Ovary (tissue), 9 donors: ENCODE data around the gene ODF2L. TPM values are rescaled to one million over a fixed set of nuclear protein-coding genes. Genes with fewer than 3 reads are reported as not detected.
A peak's percentile ranks its signal among the peaks of the same experiment; 100 is the strongest.

Source experiments
- DNase-seq, 5 donors: peaks; one replicate each; pipeline ENCODE4 v3.0.0-alpha.2; 2019 to 2020
- H3K27ac ChIP-seq, 2 donors: fragments of 200-600 bp; one replicate each; pipeline versions ENCODE4 v1.5.1 to v1.8.0; 2019 to 2022
- H3K27me3 ChIP-seq: fragments of 200-600 bp; one replicate; pipeline ENCODE4 v1.8.0; 2022
- H3K36me3 ChIP-seq: fragments of 200-600 bp; sonication (generic); one replicate; pipeline ENCODE4 v1.5.1; 2019
- H3K4me1 ChIP-seq: one replicate; pipeline ENCODE4 v1.8.1; 2013; ENCODE audit warnings: mild to moderate bottlenecking, moderate library complexity; ENCODE audit not compliant: insufficient read depth
- H3K4me3 ChIP-seq: fragments of 200-600 bp; sonication (generic); one replicate; pipeline ENCODE4 v1.5.1; 2017
- H3K9me3 ChIP-seq, 2 donors: fragments of 200-600 bp in 1 of 2; sonication (generic) in 1 of 2; one replicate each; pipeline versions ENCODE4 v1.5.1 to v1.8.1; 2013 to 2019; ENCODE audit warnings: mild to moderate bottlenecking in 1 of 2, moderate library complexity in 1 of 2
- CTCF ChIP-seq, 3 donors: fragments of 450-650 bp in 2 of 3; fragments of 200-600 bp in 1 of 3; IDR thresholded peaks; one replicate each; pipeline versions ENCODE4 v1.5.1 to v1.8.0; 2016 to 2022; ENCODE audit warnings: antibody characterized with exemption in 3 of 3, mild to moderate bottlenecking in 1 of 3
- EP300 ChIP-seq: sonication (generic); formaldehyde crosslinking; IDR thresholded peaks from one replicate; pipeline ENCODE4 v1.6.1; 2017; ENCODE audit warnings: antibody characterized with exemption
- POLR2A ChIP-seq: fragments of 450-650 bp; IDR thresholded peaks from one replicate; pipeline ENCODE4 v1.6.1; 2017; ENCODE audit warnings: antibody characterized with exemption, mild to moderate bottlenecking, moderate library complexity
- WGBS, 3 donors: extraction: QIAGEN DNeasy Blood & Tissue Kit in 1 of 3; methylation state at CpG; one replicate each; pipeline versions ENCODE4 v1.1.5 to v1.1.7; 2013 to 2017; 5-methylcytosine and 5-hydroxymethylcytosine counted together
- intact Hi-C, 4 donors: fragments of 100-400 bp; cut with DNase I; formaldehyde crosslinking; loops; one replicate each; pipeline versions ENCODE4 v1.11.0 to v1.15.1; 2022 to 2023
- polyA plus RNA-seq, 2 donors: library from polyadenylated mRNA; stranded (reverse); fragments of 200-250 nt in 1 of 2; fragments of 350-450 nt in 1 of 2; fragmentation: Illumina TruSeq in 1 of 2; extraction: RNeasy Lipid Tissue Mini Kit (QIAGEN cat#74804) in 1 of 2; gene quantifications; one replicate each; pipeline ENCODE4 v1.2.3, GENCODE V29; 2013 to 2014
- total RNA-seq, 7 donors: library from RNA; depleted of rRNA in 2 of 7; stranded (reverse); fragments of >200 nt in 2 of 7; fragmentation: NEBNext Ultra II Directional in 3 of 7; extraction: Animal tissue kit (Norgen Biotek cat#: 25700) in 3 of 7; gene quantifications; one replicate each; pipeline versions ENCODE4 v1.1.0 to v1.2.4, GENCODE V29; 2016 to 2023
- donor health status: DM: no; HTN: no; CAD: no; lungs with moderate emphysema.
- donor health status: DM: no; HTN: no; CAD: no.
- donor health status: Bipolar disorder and iron deficiency.
- donor health status: DM: yes; HTN: yes; CAD: no.
- donor health status: DM: no; HTN: no; CAD: no.
- donor health status: DM: yes; HTN: yes; CAD: no.

Gene ODF2L
- total and polyA plus RNA-seq, 9 donors: 13.5 to 46.6 (median 31.3) TPM

DNA sequence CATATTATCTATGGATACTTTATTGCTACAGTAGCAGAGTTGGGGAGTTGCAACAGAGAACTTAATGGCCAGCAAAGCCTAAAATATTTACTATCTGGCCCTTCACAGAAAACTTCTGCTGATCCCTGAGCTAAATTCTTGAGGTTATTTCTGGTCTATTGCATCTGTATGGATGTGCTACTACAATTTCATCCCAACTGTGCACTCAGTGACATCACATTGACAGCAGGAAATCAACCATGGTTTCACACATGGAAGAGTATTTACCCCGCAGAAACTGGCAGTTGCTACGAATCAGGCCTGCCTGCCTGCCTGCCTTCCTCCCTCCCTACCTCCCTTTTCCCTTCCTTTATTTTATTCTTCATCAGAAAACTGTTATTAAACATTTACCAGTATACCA, 39.9 kb upstream of the ODF2L start:
- Histone ChIP-seq H3K27me3 (no peaks in the 10 kb centered on the region), H3K4me1 (no peaks in the 10 kb centered on the region), H3K36me3 (no peaks in the 10 kb centered on the region), H3K9me3 (no peaks in the 10 kb centered on the region), H3K4me3 (no peak overlapping the region), H3K27ac (no peak overlapping the region)
- 71 to 85% (median 83%) methylated on average over 2 of the region's 2 CpGs for WGBS, 3 donors
- intact Hi-C loops: no loop called here
- no peak for DNase-seq
- no peak for TF ChIP-seq CTCF (IDR thresholded peaks at IDR 0.05)
- no peak for TF ChIP-seq POLR2A
- TF ChIP-seq EP300: no peak

DNA sequence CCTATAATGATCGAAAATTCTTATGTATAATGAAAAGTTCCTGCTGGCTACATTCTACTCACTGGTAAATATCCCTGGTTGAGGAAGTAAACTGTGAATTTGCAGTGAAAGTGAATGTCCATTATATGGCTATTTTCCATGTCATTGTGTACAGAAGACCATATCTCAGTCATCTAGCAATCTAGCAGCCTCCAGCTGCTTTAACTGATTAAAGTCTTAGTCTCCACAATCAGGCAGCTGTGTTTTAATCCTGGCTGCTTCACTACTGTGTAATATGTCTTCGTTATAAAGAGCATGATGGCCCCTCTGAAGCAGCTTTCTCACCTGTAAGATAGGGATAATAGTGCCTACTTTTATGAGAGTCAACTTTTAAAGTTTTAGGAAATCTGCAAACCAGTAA, 39.2 kb upstream of the ODF2L start:
- H3K9me3 ChIP-seq: no peaks in the 10 kb centered on the region
- 40 to 86% (median 59%) methylated on average over 2 of the region's 2 CpGs for WGBS, 3 donors
- intact Hi-C loops: no loop called here

GRCh38 chr1:86434059-86434458, 37.9 kb upstream of the ODF2L start:
- Histone ChIP-seq H3K4me1 (no peaks in the 10 kb centered on the region), H3K36me3 (no peaks in the 10 kb centered on the region), H3K27ac (no peak overlapping the region), H3K9me3 (no peaks in the 10 kb centered on the region), H3K4me3 (no peak overlapping the region), H3K27me3 (no peaks in the 10 kb centered on the region)
- intact Hi-C loops: no loop called here
- TF ChIP-seq POLR2A (no peak), EP300 (no peak), CTCF (IDR thresholded peaks at IDR 0.05) (no peak)
- no peak for DNase-seq

More for the DNA sequence above, 39.2 kb upstream of the ODF2L start:
- Histone ChIP-seq H3K4me1 (no peaks in the 10 kb centered on the region), H3K36me3 (no peaks in the 10 kb centered on the region), H3K27ac (no peak overlapping the region), H3K27me3 (no peaks in the 10 kb centered on the region), H3K4me3 (no peak overlapping the region)
- TF ChIP-seq EP300 (no peak), CTCF (IDR thresholded peaks at IDR 0.05) (no peak), POLR2A (no peak)
- DNase-seq: no peak

DNA sequence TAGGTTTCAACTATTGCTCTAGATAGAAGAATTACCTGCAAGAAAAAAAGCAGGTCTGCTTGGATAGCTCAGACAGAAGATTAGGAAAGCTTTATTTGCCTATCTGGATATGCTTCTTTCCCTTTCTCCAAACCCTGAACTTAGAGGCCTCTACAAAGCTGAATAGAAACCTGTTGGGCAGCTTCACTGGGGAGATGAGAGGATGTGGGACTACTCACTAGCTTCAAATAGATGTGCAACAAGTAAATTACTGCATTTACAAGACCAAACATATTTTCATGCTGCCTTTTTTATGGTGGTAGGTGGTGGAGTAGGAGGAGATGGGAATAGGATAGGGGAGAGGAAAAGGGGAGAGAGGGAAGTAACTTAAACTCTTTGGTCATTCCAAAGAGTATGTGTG, 34.3 kb upstream of the ODF2L start:
- intact Hi-C loops: no loop called here
- H3K27ac ChIP-seq: peak overlapping the region in 1 of 2 donors; percentile 65
- no peak overlapping the region for H3K4me3 ChIP-seq
- no peak for DNase-seq
- H3K27me3 ChIP-seq: no peaks in the 10 kb centered on the region
- H3K9me3 ChIP-seq: no peaks in the 10 kb centered on the region
- H3K36me3 ChIP-seq: no peaks in the 10 kb centered on the region
- peaks cover 1% of the 10 kb centered on the region for H3K4me1 ChIP-seq
- TF ChIP-seq EP300 (no peak), POLR2A (no peak), CTCF (IDR thresholded peaks at IDR 0.05) (no peak)

DNA sequence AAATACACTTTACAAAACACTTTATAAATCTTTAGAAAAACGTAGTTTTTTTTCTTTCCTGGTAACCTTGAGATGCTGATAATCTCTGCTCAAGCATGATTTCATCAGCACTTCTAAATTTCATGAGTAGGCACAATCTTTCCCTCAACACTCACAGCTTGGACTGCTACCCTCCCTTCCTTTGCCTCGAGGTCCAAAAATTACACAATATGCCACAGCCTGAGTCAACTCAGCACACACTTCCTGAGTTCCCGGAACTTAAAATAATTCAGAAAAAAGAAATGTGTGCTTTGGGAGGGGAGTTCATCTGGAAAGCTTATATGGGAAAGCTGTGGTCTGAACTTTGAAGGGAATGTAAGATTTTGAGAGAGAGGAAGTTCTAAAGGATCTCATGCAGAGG, 33.7 kb upstream of the ODF2L start:
- 1 to 2% (median 1%) methylated on average over 3 of the region's 3 CpGs for WGBS, 3 donors
- peaks cover 1% of the 10 kb centered on the region for H3K4me1 ChIP-seq
- peak; percentile 62 for TF ChIP-seq EP300
- no peak for TF ChIP-seq CTCF (IDR thresholded peaks at IDR 0.05)
- no peak for TF ChIP-seq POLR2A
- intact Hi-C loops: no loop called here
- H3K36me3 ChIP-seq: no peaks in the 10 kb centered on the region
- H3K4me3 ChIP-seq: no peak overlapping the region
- peak overlapping the region in 1 of 2 donors; percentile 65 for H3K27ac ChIP-seq
- peak in 4 of 5 donors; percentile 30 to 68 (median 42) for DNase-seq
- no peaks in the 10 kb centered on the region for H3K9me3 ChIP-seq
- H3K27me3 ChIP-seq: no peaks in the 10 kb centered on the region
